H9 (cell line): ENCODE results near the gene PLEKHM3. TPM values are rescaled to one million over a fixed set of nuclear protein-coding genes. Genes with fewer than 3 reads are reported as not detected.

Experiments used
- DNase-seq: peaks from one replicate; pipeline ENCODE4 v3.0.0-alpha.2; 2017
- H2AFZ ChIP-seq: one replicate; pipeline ENCODE4 v1.6.1; 2013; ENCODE audit warnings: mild to moderate bottlenecking, low read length, control low read depth, moderate library complexity
- H2AK5ac ChIP-seq: 2 replicates; pipeline ENCODE4 v1.6.1; 2013; ENCODE audit warnings: low read length, control low read depth, mixed read lengths; ENCODE audit not compliant: insufficient read length
- H2BK120ac ChIP-seq: one replicate; pipeline ENCODE4 v1.6.1; 2013; ENCODE audit warnings: low read depth, mild to moderate bottlenecking, low read length, control low read depth, inconsistent platforms; ENCODE audit not compliant: poor library complexity, severe bottlenecking
- H2BK12ac ChIP-seq: 2 replicates; pipeline ENCODE4 v1.6.1; 2013; ENCODE audit warnings: low read length, control low read depth, mixed read lengths, low read depth; ENCODE audit not compliant: insufficient read length
- H2BK15ac ChIP-seq: 2 replicates; pipeline ENCODE4 v1.6.1; 2013; ENCODE audit warnings: low read depth, low read length, control low read depth
- H2BK20ac ChIP-seq: one replicate; pipeline ENCODE4 v1.6.1; 2013; ENCODE audit warnings: low read depth, mild to moderate bottlenecking, low read length, control low read depth, inconsistent platforms; ENCODE audit not compliant: poor library complexity, severe bottlenecking
- H2BK5ac ChIP-seq: 2 replicates; pipeline ENCODE4 v1.6.1; 2013; ENCODE audit warnings: low read length, control low read depth, mixed read lengths; ENCODE audit not compliant: insufficient read length
- H3K14ac ChIP-seq: 2 replicates; pipeline ENCODE4 v1.6.1; 2013; ENCODE audit warnings: low read length, control low read depth; ENCODE audit not compliant: insufficient read depth
- H3K18ac ChIP-seq: 2 replicates; pipeline ENCODE4 v1.6.1; 2013; ENCODE audit warnings: low read depth, mild to moderate bottlenecking, mixed read lengths, low read length, control low read depth; ENCODE audit not compliant: insufficient read length
- H3K23ac ChIP-seq: 2 replicates; pipeline ENCODE4 v1.6.1; 2013; ENCODE audit warnings: low read length, control low read depth, mixed read lengths, low read depth; ENCODE audit not compliant: insufficient read length
- H3K23me2 ChIP-seq: 2 replicates; pipeline ENCODE4 v1.6.1; 2013; ENCODE audit warnings: low read depth, mild to moderate bottlenecking, mixed read lengths, low read length, control low read depth; ENCODE audit not compliant: insufficient read length, poor library complexity, severe bottlenecking
- H3K27ac ChIP-seq: 2 replicates; pipeline ENCODE4 v1.5.1; 2013; ENCODE audit warnings: low read length, control low read depth, mixed read lengths, low read depth; ENCODE audit not compliant: insufficient read length
- H3K27me3 ChIP-seq: 2 replicates; pipeline ENCODE4 v1.6.1; 2013; ENCODE audit warnings: low read length, control low read depth, inconsistent platforms; ENCODE audit not compliant: insufficient read depth
- H3K4ac ChIP-seq: 2 replicates; pipeline ENCODE4 v1.6.1; 2013; ENCODE audit warnings: low read depth, mild to moderate bottlenecking, control low read depth, inconsistent platforms, low read length, moderate library complexity
- H3K4me1 ChIP-seq: 2 replicates; pipeline ENCODE4 v1.6.1; 2013; ENCODE audit warnings: low read length, control low read depth, inconsistent platforms; ENCODE audit not compliant: insufficient read depth
- H3K4me2 ChIP-seq: 2 replicates; pipeline ENCODE4 v1.6.1; 2013; ENCODE audit warnings: low read length, control low read depth, mixed read lengths; ENCODE audit not compliant: insufficient read length, insufficient read depth
- H3K56ac ChIP-seq: 2 replicates; pipeline ENCODE4 v1.6.1; 2013; ENCODE audit warnings: low read depth, mild to moderate bottlenecking, mixed read lengths, low read length, control low read depth; ENCODE audit not compliant: insufficient read length
- H3K79me1 ChIP-seq: 2 replicates; pipeline ENCODE4 v1.6.1; 2013; ENCODE audit warnings: low read depth, mild to moderate bottlenecking, moderate library complexity, low read length, control low read depth, inconsistent platforms; ENCODE audit not compliant: insufficient read depth, poor library complexity, severe bottlenecking
- H3K79me2 ChIP-seq: 2 replicates; pipeline ENCODE4 v1.6.1; 2013; ENCODE audit warnings: low read length, control low read depth, inconsistent platforms; ENCODE audit not compliant: insufficient read depth
- H3K9ac ChIP-seq: 2 replicates; pipeline ENCODE4 v1.6.1; 2013; ENCODE audit warnings: low read length, control low read depth, mixed read lengths; ENCODE audit not compliant: insufficient read length; ENCODE audit errors: extremely low read depth
- H3K9me3 ChIP-seq: one replicate; pipeline ENCODE4 v1.6.1; 2013; ENCODE audit warnings: low read depth, low read length, inconsistent platforms; ENCODE audit not compliant: control insufficient read depth
- H3T11ph ChIP-seq: one replicate; pipeline ENCODE4 v1.6.1; 2013; ENCODE audit warnings: mild to moderate bottlenecking, low read length, control low read depth, inconsistent platforms
- H4K20me1 ChIP-seq: one replicate; pipeline ENCODE4 v1.6.1; 2013; ENCODE audit not compliant: control insufficient read depth, insufficient read length, insufficient read depth
- H4K5ac ChIP-seq: 2 replicates; pipeline ENCODE4 v1.6.1; 2013; ENCODE audit warnings: low read depth, mild to moderate bottlenecking, mixed read lengths, low read length, control low read depth; ENCODE audit not compliant: insufficient read length
- H4K8ac ChIP-seq: replicated peaks from 2 replicates; pipeline ENCODE4 v1.6.1; 2013; ENCODE audit warnings: low read length, control low read depth, mixed read lengths, low read depth; ENCODE audit not compliant: insufficient read length
- H4K91ac ChIP-seq: 2 replicates; pipeline ENCODE4 v1.6.1; 2013; ENCODE audit warnings: low read depth, mild to moderate bottlenecking, moderate library complexity, mixed read lengths, low read length, control low read depth; ENCODE audit not compliant: insufficient read length
- H3K27ac Mint-ChIP-seq, 3 experiments: 2 replicates in 2 of 3; 3 replicates in 1 of 3; pipeline ENCODE4 v1.8.0; 2020 to 2021; ENCODE audit warnings: mixed read lengths in 3 of 3, mild to moderate bottlenecking in 1 of 3, moderate library complexity in 1 of 3
- H3K27me3 Mint-ChIP-seq: 2 replicates; pipeline ENCODE4 v1.8.0; 2021; ENCODE audit warnings: low read depth, mild to moderate bottlenecking, moderate library complexity, mixed read lengths
- H3K36me3 Mint-ChIP-seq, 3 experiments: 2 replicates in 2 of 3; 3 replicates in 1 of 3; pipeline ENCODE4 v1.8.0; 2020 to 2021; ENCODE audit warnings: low read depth in 3 of 3, mixed read lengths in 3 of 3; ENCODE audit not compliant: insufficient read depth in 1 of 3
- H3K4me1 Mint-ChIP-seq, 2 experiments: 2 replicates each; pipeline ENCODE4 v1.8.0; 2020; ENCODE audit warnings: mixed read lengths in 2 of 2
- H3K4me3 Mint-ChIP-seq, 2 experiments: 2 replicates in 1 of 2; 3 replicates in 1 of 2; pipeline ENCODE4 v1.8.0; 2020 to 2021; ENCODE audit warnings: mild to moderate bottlenecking in 2 of 2, mixed read lengths in 2 of 2, moderate library complexity in 1 of 2
- H3K9me3 Mint-ChIP-seq, 2 experiments: 2 replicates in 1 of 2; 3 replicates in 1 of 2; pipeline ENCODE4 v1.8.0; 2020; ENCODE audit warnings: mild to moderate bottlenecking in 2 of 2, mixed read lengths in 2 of 2, moderate library complexity in 1 of 2
- CTCF ChIP-seq: fragments of 200-600 bp; sonication (generic); conservative IDR thresholded peaks from 3 replicates; pipeline ENCODE4 v1.8.0; 2021; ENCODE audit warnings: antibody characterized with exemption, mild to moderate bottlenecking
- WGBS: extraction: QIAGEN DNeasy Blood & Tissue Kit; methylation state at CpG from one replicate; pipeline ENCODE4 v1.1.7; 2013; ENCODE audit warnings: missing lambda C conversion rate, low lambda C conversion rate, mixed read lengths; ENCODE audit not compliant: insufficient read length; ENCODE audit errors: extremely low coverage; 5-methylcytosine and 5-hydroxymethylcytosine counted together
- total RNA-seq: library from RNA; stranded (reverse); gene quantifications from 2 replicates; pipeline ENCODE4 v1.2.1, GENCODE V29; 2021

The PLEKHM3 gene
- total RNA-seq, 1 experiment from 2014 or later: 7.5 TPM

GRCh38 chr2:207848545-207848928 lies 176.8 kb downstream of the PLEKHM3 start:
- Histone ChIP-seq H2AFZ (no peak overlapping the region), H3K14ac (no peak overlapping the region), H3K4ac (no peak overlapping the region), H3K27ac (no peak overlapping the region), H3K79me1 (no peaks in the 10 kb centered on the region), H3T11ph (no peak overlapping the region), H3K9ac (no peak overlapping the region), H3K23ac (no peak overlapping the region), H3K23me2 (no peaks in the 10 kb centered on the region), H3K4me1 (peaks cover 4% of the 10 kb centered on the region), H2AK5ac (no peak overlapping the region), H2BK15ac (no peak overlapping the region), H3K27me3 (no peaks in the 10 kb centered on the region), H4K5ac (no peak overlapping the region), H3K4me2 (no peak overlapping the region), H4K8ac (no peak overlapping the region), H4K20me1 (no peaks in the 10 kb centered on the region), H2BK5ac (no peak overlapping the region), H3K18ac (no peak overlapping the region), H2BK20ac (no peak overlapping the region), H3K79me2 (no peaks in the 10 kb centered on the region), H4K91ac (no peak overlapping the region), H2BK12ac (no peak overlapping the region), H2BK120ac (no peak overlapping the region), H3K9me3 (no peaks in the 10 kb centered on the region), H3K56ac (no peak overlapping the region)
- no peak overlapping the region for H3K27ac Mint-ChIP-seq
- no peaks in the 10 kb centered on the region for H3K27me3 Mint-ChIP-seq
- no CpG with 5 or more reads among the region's 4 CpGs for WGBS
- no peaks in the 10 kb centered on the region for H3K36me3 Mint-ChIP-seq
- no peak overlapping the region for H3K4me3 Mint-ChIP-seq
- TF ChIP-seq CTCF: no peak
- no peak for DNase-seq
- H3K4me1 Mint-ChIP-seq: peaks cover 39 to 54% of the 10 kb centered on the region in 2 experiments
- no peaks in the 10 kb centered on the region for H3K9me3 Mint-ChIP-seq
